ENCODE measurements around the gene RNF144A.

GRCh38 chr2:7052404-7052803 is 135.2 kb downstream of the RNF144A start:
- TF ChIP-seq IRF2 (CRISPR knock-in tag; IDR thresholded peaks at IDR 0.05; ENCODE audit: borderline replicate concordance, low read depth): no peak
- TF ChIP-seq CTCF (IDR thresholded peaks at IDR 0.05): no peak
- TF ChIP-seq ESRRA (CRISPR knock-in tag; IDR thresholded peaks at IDR 0.05; ENCODE audit: borderline replicate concordance): no peak
- no peak for TF ChIP-seq CBFB (CRISPR knock-in tag; IDR thresholded peaks at IDR 0.05; ENCODE audit: low read depth)
- TF ChIP-seq MAX (CRISPR knock-in tag; IDR thresholded peaks at IDR 0.05): no peak
- TF ChIP-seq CREB1 (CRISPR knock-in tag; IDR thresholded peaks at IDR 0.05): no peak
- TF ChIP-seq NR2C2 (CRISPR knock-in tag; IDR thresholded peaks at IDR 0.05): no peak
- TF ChIP-seq TCF7 (CRISPR knock-in tag; IDR thresholded peaks at IDR 0.05; ENCODE audit: low read depth): no peak
- TF ChIP-seq FOXJ3 (CRISPR knock-in tag; IDR thresholded peaks at IDR 0.05; ENCODE audit: borderline replicate concordance): no peak
- TF ChIP-seq SP1 (CRISPR knock-in tag; conservative IDR thresholded peaks at IDR 0.05): no peak
- no peak for TF ChIP-seq CREM (CRISPR knock-in tag; IDR thresholded peaks at IDR 0.05)
